A549 (cell line): ENCODE data around the gene DRC3.

Experiments used
- BCL3 ChIP-seq: fragments of >200 bp; sonication (Bioruptor Twin); formaldehyde crosslinking; IDR thresholded peaks from 3 replicates; pipeline ENCODE4 v1.6.1; 2016
- FOSL2 ChIP-seq, 2 experiments: fragments of 450-650 bp in 1 of 2; fragments of >200 bp in 1 of 2; sonication (Bioruptor Twin) in 1 of 2; formaldehyde crosslinking; IDR thresholded peaks; 2 replicates each; pipeline versions ENCODE4 v1.5.0 to v1.6.1; 2016 to 2020; ENCODE audit warnings: mild to moderate bottlenecking in 1 of 2, moderate library complexity in 1 of 2
- JUNB ChIP-seq: fragments of >200 bp; sonication (Bioruptor Twin); formaldehyde crosslinking; IDR thresholded peaks from 2 replicates; pipeline ENCODE4 v1.6.1; 2016
- NPAS2 ChIP-seq: fragments of 250-450 bp; sonication (Bioruptor Pico); IDR thresholded peaks from 2 replicates; pipeline ENCODE4 v1.8.0; 2022; ENCODE audit warnings: mild to moderate bottlenecking, moderate library complexity, borderline replicate concordance
- POLR2A ChIP-seq: IDR thresholded peaks from 2 replicates; pipeline ENCODE4 v1.6.1; 2012; ENCODE audit warnings: mild to moderate bottlenecking, low read length
- TF ChIP-seq, protein P1 (sequence below): fragments of >200 bp; sonication (Bioruptor Twin); formaldehyde crosslinking; IDR thresholded peaks from 3 replicates; pipeline ENCODE4 v1.5.1; 2016

DNA sequence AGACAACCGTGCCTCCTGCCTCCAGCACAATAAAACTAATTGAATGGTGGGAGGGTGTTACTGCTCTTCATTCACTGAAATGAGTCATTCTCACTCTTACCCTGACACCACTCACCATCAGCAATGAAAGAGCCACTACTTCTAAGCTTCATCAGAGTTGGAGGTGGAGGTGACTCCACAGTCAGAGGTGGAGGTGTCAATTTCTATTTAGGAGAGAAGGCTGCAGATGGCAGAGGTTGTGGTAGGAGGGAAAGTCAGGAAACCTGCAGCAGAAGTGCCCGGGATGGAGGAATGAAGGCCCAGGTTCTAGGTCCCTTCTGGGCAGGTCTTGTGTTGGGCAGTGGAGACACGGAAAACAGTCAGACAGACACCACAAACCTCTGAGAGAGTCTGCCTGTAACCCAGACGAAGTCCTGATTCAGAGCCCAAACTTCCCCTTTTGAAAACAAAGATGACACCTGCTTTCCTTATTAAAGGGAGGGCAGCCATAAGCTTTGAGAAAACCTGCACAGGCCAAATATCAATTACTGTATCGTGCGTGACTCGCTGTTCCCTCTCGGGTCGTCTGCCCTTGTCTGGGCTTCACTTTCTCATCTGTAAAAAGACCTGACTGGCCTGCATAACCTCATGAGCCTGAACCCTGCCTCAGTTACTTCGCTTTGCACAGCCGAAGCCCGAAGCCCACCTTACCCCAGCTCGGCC is 65.6 kb downstream of the DRC3 start:
- TF ChIP-seq, protein P1, sequence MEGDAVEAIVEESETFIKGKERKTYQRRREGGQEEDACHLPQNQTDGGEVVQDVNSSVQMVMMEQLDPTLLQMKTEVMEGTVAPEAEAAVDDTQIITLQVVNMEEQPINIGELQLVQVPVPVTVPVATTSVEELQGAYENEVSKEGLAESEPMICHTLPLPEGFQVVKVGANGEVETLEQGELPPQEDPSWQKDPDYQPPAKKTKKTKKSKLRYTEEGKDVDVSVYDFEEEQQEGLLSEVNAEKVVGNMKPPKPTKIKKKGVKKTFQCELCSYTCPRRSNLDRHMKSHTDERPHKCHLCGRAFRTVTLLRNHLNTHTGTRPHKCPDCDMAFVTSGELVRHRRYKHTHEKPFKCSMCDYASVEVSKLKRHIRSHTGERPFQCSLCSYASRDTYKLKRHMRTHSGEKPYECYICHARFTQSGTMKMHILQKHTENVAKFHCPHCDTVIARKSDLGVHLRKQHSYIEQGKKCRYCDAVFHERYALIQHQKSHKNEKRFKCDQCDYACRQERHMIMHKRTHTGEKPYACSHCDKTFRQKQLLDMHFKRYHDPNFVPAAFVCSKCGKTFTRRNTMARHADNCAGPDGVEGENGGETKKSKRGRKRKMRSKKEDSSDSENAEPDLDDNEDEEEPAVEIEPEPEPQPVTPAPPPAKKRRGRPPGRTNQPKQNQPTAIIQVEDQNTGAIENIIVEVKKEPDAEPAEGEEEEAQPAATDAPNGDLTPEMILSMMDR = no peak
- TF ChIP-seq BCL3 (no peak), NPAS2 (CRISPR knock-in tag) (no peak), POLR2A (no peak), FOSL2 (IDR thresholded peaks at IDR 0.05) (no peak), FOSL2 (CRISPR knock-in tag; IDR thresholded peaks at IDR 0.05) (no peak), JUNB (no peak)
